Activated CD8-positive, alpha-beta memory T cell treated with anti-CD3 and anti-CD28 coated beads, Interleukin-2, amount 10 ng/mL, durations not matched to agents 7 days and 5 days (primary cell): ENCODE data around the gene ASTN2. TPM values are rescaled to one million over a fixed set of nuclear protein-coding genes. Genes with fewer than 3 reads are reported as not detected.

Source experiments
- ATAC-seq: fragments of 150-1000 bp; cut with Tn5 transposase; one replicate; pipeline ENCODE4 v1.10.0; 2021; ENCODE audit warnings: moderate library complexity
- CTCF ChIA-PET: fragments of 350-600 bp; sonication (Branson Sonifier 250); formaldehyde crosslinking; loops from one replicate; lab custom pipeline; 2021; ENCODE audit warnings: antibody characterized with exemption; lab: Charles Lee
- DNase-seq: peaks from one replicate; pipeline ENCODE4 v3.0.0-alpha.2; 2020
- H3K27ac Mint-ChIP-seq: one replicate; pipeline ENCODE4 v1.8.0; 2021; ENCODE audit warnings: mild to moderate bottlenecking, mixed read lengths
- H3K27me3 Mint-ChIP-seq: one replicate; pipeline ENCODE4 v1.8.0; 2021; ENCODE audit warnings: mixed read lengths
- H3K36me3 Mint-ChIP-seq: one replicate; pipeline ENCODE4 v1.8.0; 2021; ENCODE audit warnings: mild to moderate bottlenecking, mixed read lengths
- H3K4me1 Mint-ChIP-seq: one replicate; pipeline ENCODE4 v1.8.0; 2021; ENCODE audit warnings: mixed read lengths
- H3K4me3 Mint-ChIP-seq: one replicate; pipeline ENCODE4 v1.8.0; 2021; ENCODE audit warnings: mild to moderate bottlenecking, moderate library complexity, mixed read lengths
- H3K9me3 Mint-ChIP-seq: one replicate; pipeline ENCODE4 v1.8.0; 2022; ENCODE audit warnings: low read depth, mixed read lengths
- total RNA-seq, 2 experiments: library from RNA; stranded (reverse); gene quantifications; one replicate each; pipeline ENCODE4 v1.2.3, GENCODE V29; 2021

The ASTN2 gene
- total RNA-seq, 2 experiments from 2014 or later, result 4.0 to 5.4 TPM

DNA sequence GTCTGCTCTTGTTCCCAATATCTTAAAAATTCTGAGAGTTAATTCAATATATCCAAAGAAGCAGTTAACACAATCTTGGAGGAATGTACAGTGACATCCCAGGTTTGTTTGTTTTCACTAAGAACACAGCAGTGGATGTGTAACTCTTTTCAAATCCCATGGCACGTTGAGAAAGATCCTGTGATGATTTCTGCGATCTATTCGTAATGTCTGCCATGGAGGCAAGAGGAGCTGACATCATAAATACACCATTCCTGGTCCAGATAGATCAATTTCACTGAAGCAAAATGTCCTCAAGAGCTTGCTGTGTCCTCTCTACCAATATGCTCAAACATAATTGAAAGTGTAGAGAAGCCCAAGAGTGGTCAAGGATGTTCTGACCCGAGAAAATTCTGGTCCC is 980.5 kb downstream of the ASTN2 start:
- no peak overlapping the region for H3K4me3 Mint-ChIP-seq
- H3K27ac Mint-ChIP-seq, result no peak overlapping the region
- H3K4me1 Mint-ChIP-seq, result no peaks in the 10 kb centered on the region
- H3K27me3 Mint-ChIP-seq, result no peaks in the 10 kb centered on the region
- DNase-seq (no peak), ATAC-seq (no peak)
- H3K9me3 Mint-ChIP-seq, result peaks cover 2% of the 10 kb centered on the region
- H3K36me3 Mint-ChIP-seq, result peaks cover 3% of the 10 kb centered on the region
- CTCF ChIA-PET, result no interaction called here

DNA sequence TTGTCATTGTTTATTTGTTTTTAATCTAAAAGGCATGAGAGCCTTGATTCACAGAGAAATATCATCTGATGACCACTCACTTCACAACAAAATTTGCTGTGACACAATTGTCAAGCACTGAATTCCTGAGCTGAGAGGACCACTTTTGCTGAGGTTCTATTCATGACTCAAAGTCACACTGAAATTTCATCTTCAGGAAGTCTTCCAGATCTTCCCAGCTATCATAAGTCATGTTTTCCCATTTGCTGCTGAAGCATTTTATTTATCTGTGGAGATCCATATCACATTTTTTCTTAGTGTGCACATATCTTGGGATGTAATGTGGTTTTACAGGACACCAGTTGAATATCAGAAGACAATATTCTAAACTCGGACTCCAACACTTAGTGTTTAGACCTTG is 982.8 kb downstream of the ASTN2 start:
- Mint-ChIP-seq H3K36me3 (peaks cover 1% of the 10 kb centered on the region), H3K27ac (no peak overlapping the region), H3K4me3 (no peak overlapping the region), H3K4me1 (no peaks in the 10 kb centered on the region), H3K27me3 (no peaks in the 10 kb centered on the region), H3K9me3 (peaks cover 2% of the 10 kb centered on the region)
- CTCF ChIA-PET, result no interaction called here
- no peak for ATAC-seq
- no peak for DNase-seq

DNA sequence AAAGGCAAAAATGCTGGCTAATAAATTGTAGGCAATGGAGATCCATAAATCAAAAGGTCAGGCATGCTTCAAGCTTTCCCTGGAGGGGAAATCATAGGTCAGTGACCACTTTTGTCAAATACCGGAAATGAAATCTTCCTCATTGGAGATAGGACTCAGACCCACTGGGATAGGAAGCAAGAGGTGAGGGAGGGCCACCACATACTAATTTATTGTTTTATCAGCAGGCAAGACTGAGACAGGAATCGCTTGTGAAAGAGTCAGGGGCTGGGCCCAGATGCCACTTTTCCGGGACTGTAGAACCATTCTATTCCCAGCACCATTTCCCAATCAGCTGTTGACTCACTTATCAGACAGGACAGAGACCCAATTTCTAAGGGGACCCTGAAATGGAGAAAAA is 984.0 kb downstream of the ASTN2 start:
- CTCF ChIA-PET, result no interaction called here
- Mint-ChIP-seq H3K4me1 (no peaks in the 10 kb centered on the region), H3K27ac (no peak overlapping the region), H3K36me3 (peaks cover 1% of the 10 kb centered on the region), H3K4me3 (no peak overlapping the region), H3K27me3 (no peaks in the 10 kb centered on the region), H3K9me3 (peaks cover 2% of the 10 kb centered on the region)
- DNase-seq (no peak), ATAC-seq (no peak)

DNA sequence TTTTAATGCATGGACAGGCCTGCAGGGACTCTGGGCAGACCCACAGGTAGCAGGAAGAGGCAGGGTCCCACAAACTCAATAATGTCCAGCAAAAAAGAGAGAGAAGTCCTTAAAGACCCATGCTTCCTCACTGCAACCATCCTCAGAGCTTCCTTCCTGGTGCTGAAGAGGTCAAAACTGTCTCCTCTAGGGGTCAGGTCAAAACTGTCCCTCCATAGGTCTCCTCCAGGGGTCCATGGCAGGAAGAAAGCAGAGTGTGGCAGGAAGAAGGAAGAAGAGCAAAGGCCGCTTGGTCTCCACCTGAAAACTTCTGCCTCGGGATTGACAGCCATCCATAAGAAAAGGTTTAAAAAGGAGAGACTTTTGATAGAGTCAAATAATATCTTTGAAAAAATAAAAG is 989.6 kb downstream of the ASTN2 start:
- H3K4me1 Mint-ChIP-seq, result no peaks in the 10 kb centered on the region

DNA sequence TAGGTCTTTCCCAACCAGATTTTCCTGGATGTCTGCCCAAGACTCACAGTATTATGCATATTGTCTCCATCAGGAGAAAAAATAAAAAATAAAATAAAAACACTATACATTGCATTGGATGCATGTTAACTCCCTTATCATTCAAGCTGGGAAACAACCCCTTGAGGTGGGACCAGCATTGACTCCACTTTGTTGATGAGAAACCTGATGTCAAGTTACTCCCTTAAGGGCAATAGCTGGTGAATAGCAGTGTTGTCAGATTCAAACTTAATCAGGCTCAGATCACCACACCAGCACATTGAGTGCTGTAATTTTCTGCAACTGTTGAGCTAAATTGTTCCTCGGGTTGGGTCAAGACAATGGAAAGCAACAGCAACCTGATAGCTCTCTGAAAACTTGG is 991.7 kb downstream of the ASTN2 start:
- ATAC-seq (no peak), DNase-seq (no peak)
- H3K9me3 Mint-ChIP-seq, result no peaks in the 10 kb centered on the region
- H3K4me1 Mint-ChIP-seq, result no peaks in the 10 kb centered on the region
- H3K27me3 Mint-ChIP-seq, result no peaks in the 10 kb centered on the region
- no peak overlapping the region for H3K4me3 Mint-ChIP-seq
- no peak overlapping the region for H3K27ac Mint-ChIP-seq
- H3K36me3 Mint-ChIP-seq, result peaks cover 3% of the 10 kb centered on the region
- CTCF ChIA-PET, result no interaction called here

More for the DNA sequence above, 989.6 kb downstream of the ASTN2 start:
- ATAC-seq (no peak), DNase-seq (no peak)
- Mint-ChIP-seq H3K27ac (no peak overlapping the region), H3K4me3 (no peak overlapping the region), H3K27me3 (no peaks in the 10 kb centered on the region), H3K36me3 (peaks cover 1% of the 10 kb centered on the region), H3K9me3 (no peaks in the 10 kb centered on the region)
- CTCF ChIA-PET, result no interaction called here

DNA sequence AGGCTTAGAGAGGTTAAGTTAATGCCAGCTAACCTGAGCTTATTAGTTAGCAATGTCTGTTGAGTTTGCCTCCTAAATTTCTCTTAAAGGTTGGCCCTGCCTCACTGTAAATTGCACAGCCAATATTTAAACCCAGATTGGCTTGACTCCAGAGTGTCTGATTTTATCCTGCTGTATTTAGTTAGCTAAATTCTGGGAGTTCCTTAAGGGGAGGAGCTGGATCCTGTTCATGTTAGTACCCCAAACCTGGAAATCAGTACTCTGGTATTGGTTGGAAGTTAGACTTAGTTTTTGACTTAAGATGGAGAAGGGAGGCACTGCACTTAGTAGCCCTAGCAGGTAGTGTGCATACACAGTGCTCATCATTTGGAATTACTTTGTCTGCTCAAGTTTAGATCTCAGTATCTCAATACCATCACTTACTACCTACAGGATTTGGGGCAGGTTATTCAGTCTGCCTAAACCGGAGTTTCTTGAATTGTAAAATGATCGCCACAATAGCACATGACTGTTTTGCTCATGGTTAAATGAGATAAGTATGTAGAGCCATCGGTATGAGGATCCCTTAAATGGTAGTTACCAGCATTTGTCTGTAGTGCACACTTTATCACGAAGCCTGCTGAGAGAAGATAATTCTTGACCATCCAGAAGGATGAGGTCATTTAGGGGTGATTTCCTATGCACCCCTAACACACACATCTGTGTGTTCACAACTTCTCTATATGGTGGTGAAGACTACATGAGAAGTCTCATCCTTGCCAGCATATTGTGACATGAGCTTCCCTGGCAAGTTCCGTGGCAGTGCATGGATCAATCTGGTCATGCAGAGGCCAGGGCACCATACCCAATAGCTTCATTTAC is 992.5 kb downstream of the ASTN2 start:
- ATAC-seq, result no peak
- no peaks in the 10 kb centered on the region for H3K27me3 Mint-ChIP-seq
- DNase-seq, result no peak
- H3K9me3 Mint-ChIP-seq, result no peaks in the 10 kb centered on the region
- H3K27ac Mint-ChIP-seq, result no peak overlapping the region
- no peaks in the 10 kb centered on the region for H3K4me1 Mint-ChIP-seq
- CTCF ChIA-PET, result no interaction called here
- peaks cover 2% of the 10 kb centered on the region for H3K36me3 Mint-ChIP-seq
- H3K4me3 Mint-ChIP-seq, result no peak overlapping the region

DNA sequence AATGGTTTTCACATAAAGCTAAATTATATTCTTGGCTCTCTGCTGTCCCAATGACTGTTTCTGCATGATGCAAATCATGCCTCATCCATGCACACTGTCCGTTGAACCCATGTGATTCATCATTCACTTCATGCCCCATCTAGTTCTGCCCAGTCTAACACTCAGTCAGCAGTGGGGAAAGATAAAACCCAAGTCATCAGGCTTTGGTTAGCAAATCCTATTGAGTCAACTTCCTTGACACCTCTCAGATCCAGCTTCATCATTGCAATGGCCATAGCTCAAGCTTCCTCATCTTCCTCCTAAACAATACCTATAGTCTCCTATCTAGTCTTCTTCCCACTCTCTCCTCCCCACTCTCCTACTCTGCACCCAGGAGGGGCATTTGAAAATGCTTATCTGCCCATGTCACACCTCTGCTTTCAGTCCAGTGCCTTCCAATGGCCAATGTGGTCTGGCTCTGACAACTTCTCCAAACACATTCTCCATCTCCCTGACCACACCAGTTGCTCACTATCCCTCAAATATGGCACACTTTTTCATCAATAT is 993.8 kb downstream of the ASTN2 start:
- CTCF ChIA-PET, result no interaction called here
- DNase-seq (no peak), ATAC-seq (no peak)
- H3K36me3 Mint-ChIP-seq, result peaks cover 2% of the 10 kb centered on the region
- no peaks in the 10 kb centered on the region for H3K9me3 Mint-ChIP-seq
- H3K4me1 Mint-ChIP-seq, result no peaks in the 10 kb centered on the region
- no peaks in the 10 kb centered on the region for H3K27me3 Mint-ChIP-seq
- no peak overlapping the region for H3K4me3 Mint-ChIP-seq
- H3K27ac Mint-ChIP-seq, result no peak overlapping the region

DNA sequence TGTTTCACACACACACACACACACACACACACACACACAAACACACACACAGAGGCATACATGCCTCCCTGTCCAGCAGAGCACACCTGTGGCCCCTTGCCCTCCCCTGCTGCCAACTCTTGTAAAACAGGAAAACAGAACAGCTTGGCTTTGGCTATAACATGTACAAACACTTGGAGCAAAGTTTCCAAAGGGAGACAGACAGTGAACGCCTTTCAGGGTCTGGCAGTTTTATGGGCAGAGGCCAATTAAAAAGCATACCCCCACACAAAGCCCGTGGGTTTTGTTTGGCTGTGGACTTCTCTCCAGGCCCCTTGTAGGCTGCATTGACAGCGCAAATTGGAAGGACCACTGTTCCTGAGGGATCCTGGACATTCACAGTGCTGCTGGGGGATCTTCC is 995.7 kb downstream of the ASTN2 start:
- CTCF ChIA-PET, result no interaction called here
- Mint-ChIP-seq H3K27me3 (no peaks in the 10 kb centered on the region), H3K4me3 (no peak overlapping the region), H3K4me1 (no peaks in the 10 kb centered on the region), H3K9me3 (no peaks in the 10 kb centered on the region), H3K27ac (no peak overlapping the region), H3K36me3 (peaks cover 2% of the 10 kb centered on the region)
- ATAC-seq, result no peak
- DNase-seq, result no peak

DNA sequence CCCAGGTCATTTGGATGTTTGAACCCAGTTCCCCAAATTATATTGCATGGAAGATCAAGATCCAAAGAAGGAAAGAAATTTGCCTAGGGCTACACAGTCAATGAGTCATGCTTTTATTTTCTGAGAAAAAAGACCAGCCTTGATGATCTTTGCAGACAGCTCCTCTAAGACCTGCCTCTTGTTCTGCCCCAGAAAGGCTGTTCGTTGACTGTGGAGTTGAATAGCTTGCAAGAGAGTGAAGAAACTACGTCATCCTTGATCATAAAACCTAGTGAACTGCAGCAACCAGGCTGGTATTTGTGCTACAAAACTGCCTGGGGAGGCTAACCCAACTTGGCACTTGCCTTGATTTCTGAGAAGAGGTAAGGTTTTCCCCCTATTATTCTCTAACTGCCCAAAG is 997.4 kb downstream of the ASTN2 start:
- DNase-seq (no peak), ATAC-seq (no peak)
- no peak overlapping the region for H3K4me3 Mint-ChIP-seq
- no peaks in the 10 kb centered on the region for H3K4me1 Mint-ChIP-seq
- CTCF ChIA-PET, result no interaction called here
- H3K27ac Mint-ChIP-seq, result no peak overlapping the region
- H3K27me3 Mint-ChIP-seq, result no peaks in the 10 kb centered on the region
- H3K36me3 Mint-ChIP-seq, result peaks cover 2% of the 10 kb centered on the region
- H3K9me3 Mint-ChIP-seq, result no peaks in the 10 kb centered on the region

DNA sequence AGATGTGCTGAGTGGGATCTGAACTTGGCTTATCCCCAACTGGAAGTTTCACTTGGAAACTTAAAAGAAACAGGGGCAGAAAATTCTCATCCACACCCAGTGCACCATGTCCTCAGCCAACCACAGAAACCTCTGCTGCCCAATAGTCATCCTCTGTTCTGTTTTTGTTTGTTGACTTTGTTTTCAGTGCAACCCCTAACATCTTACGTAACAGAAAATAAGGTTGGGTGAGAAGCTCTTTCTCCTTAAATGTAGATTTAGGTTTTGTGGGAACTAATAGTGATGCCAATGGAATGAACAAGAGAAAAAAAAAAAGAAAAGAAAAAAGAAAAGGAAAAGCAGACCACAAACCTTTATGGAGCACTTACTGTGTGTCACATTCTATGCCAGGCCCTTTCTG is 998.4 kb downstream of the ASTN2 start:
- H3K36me3 Mint-ChIP-seq, result peaks cover 2% of the 10 kb centered on the region
- H3K4me1 Mint-ChIP-seq, result no peaks in the 10 kb centered on the region
- CTCF ChIA-PET, result no interaction called here
- no peak overlapping the region for H3K4me3 Mint-ChIP-seq
- no peaks in the 10 kb centered on the region for H3K27me3 Mint-ChIP-seq
- no peak for DNase-seq
- no peaks in the 10 kb centered on the region for H3K9me3 Mint-ChIP-seq
- ATAC-seq, result no peak
- no peak overlapping the region for H3K27ac Mint-ChIP-seq

DNA sequence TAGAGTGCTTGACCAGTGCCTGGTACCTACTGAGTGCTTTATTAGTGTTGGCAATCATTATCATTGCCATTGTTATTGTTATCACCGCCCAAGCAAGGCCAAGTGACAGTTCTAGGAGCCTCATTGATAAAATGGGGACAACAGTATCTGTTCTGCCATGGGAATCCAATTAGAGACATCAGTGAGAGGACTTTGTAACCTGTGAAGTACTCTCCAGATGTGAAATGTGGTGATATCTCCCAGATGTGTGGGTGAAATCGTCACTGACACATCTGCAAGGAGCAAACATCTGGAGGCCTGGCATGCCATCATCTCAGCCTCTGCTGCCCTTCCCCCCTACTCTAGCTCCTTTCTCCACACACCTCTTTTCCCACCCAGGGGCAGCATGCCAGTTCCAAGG is 1000.5 kb downstream of the ASTN2 start:
- ATAC-seq (no peak), DNase-seq (no peak)
- no peaks in the 10 kb centered on the region for H3K4me1 Mint-ChIP-seq
- H3K27me3 Mint-ChIP-seq, result no peaks in the 10 kb centered on the region
- peaks cover 2% of the 10 kb centered on the region for H3K36me3 Mint-ChIP-seq
- H3K9me3 Mint-ChIP-seq, result no peaks in the 10 kb centered on the region
- H3K4me3 Mint-ChIP-seq, result no peak overlapping the region
- H3K27ac Mint-ChIP-seq, result no peak overlapping the region
- CTCF ChIA-PET, result no interaction called here

DNA sequence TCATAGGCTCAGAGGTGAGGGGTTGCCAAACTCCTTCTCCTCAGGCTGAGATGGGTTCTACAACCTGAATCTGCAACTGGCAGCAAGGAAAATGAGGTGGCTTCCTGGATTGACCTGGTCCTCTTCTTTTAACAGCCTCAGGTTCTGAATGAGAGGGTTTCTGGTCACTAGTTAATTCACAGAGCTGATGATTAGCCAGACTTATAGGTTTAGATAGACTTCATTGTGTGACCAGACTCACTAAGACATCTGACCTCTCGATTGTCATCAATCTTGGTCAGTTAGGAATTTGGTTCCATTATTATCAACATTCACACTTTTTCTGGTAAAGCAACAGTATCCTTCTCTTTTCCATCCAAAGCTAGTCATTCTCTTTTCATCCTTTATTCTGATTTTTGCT is 1003.4 kb downstream of the ASTN2 start:
- Mint-ChIP-seq H3K27ac (no peak overlapping the region), H3K36me3 (no peaks in the 10 kb centered on the region), H3K4me1 (no peaks in the 10 kb centered on the region), H3K27me3 (no peaks in the 10 kb centered on the region), H3K9me3 (no peaks in the 10 kb centered on the region), H3K4me3 (no peak overlapping the region)
- no peak for ATAC-seq
- CTCF ChIA-PET, result no interaction called here
- no peak for DNase-seq

DNA sequence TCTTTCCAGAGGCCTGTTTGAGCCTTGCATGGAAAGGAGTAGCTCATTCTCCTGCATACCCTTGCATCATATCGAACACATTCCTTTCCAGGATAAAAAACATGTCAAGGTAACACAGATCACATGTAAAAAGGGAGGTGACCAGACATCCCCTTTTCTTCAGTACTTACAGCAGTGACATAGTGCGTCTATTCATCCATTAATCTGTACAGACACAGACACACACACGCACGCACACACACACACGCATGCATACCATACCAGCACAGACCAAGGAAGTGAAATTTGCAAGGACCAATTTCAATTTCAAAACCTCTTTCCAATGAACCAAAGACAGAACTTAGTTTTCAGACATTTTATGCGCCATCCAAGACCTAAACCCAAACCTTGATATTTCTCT is 1005.2 kb downstream of the ASTN2 start:
- no peak for DNase-seq
- H3K4me1 Mint-ChIP-seq, result no peaks in the 10 kb centered on the region
- ATAC-seq, result no peak
- no peaks in the 10 kb centered on the region for H3K9me3 Mint-ChIP-seq
- no peaks in the 10 kb centered on the region for H3K36me3 Mint-ChIP-seq
- CTCF ChIA-PET, result no interaction called here
- H3K27me3 Mint-ChIP-seq, result no peaks in the 10 kb centered on the region
- H3K27ac Mint-ChIP-seq, result no peak overlapping the region
- no peak overlapping the region for H3K4me3 Mint-ChIP-seq

DNA sequence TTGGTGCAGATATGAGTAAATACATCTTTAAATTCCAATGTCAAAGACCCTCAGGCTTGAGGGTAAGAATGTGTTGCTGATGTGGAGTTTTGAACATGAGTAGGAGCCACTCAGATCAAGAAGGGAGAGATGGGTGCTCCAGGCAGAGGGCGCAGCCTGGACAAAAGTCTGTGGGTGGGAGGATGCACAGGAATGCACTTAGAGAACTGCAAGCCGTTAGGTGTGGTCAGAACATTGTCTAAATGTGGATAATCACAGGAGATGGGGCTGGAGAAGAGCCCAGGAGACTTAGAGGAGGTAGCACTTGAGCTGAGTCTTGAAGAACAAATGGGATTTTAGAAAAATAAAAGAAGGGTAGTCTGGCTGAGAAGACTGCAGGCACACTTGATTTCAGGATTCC is 1005.7 kb downstream of the ASTN2 start:
- DNase-seq (no peak), ATAC-seq (no peak)
- Mint-ChIP-seq H3K4me1 (no peaks in the 10 kb centered on the region), H3K27ac (no peak overlapping the region), H3K4me3 (no peak overlapping the region), H3K9me3 (no peaks in the 10 kb centered on the region), H3K36me3 (no peaks in the 10 kb centered on the region), H3K27me3 (no peaks in the 10 kb centered on the region)
- CTCF ChIA-PET, result no interaction called here
